Heart left ventricle (tissue), 13 donors: ENCODE results near the gene KCNS3.

Experiments
- POLR2A ChIP-seq, 2 donors: fragments of 450-650 bp; IDR thresholded peaks; one replicate each; pipeline ENCODE4 v1.6.1; 2017; ENCODE audit warnings: antibody characterized with exemption in 2 of 2, mild to moderate bottlenecking in 2 of 2, moderate library complexity in 2 of 2
- TF ChIP-seq, protein P1 (sequence below), 12 donors: fragments of 200-600 bp; sonication (generic) in 4 of 12; IDR thresholded peaks; one replicate each; pipeline versions ENCODE4 v1.5.0 to v1.8.0; 2018 to 2022; ENCODE audit warnings: antibody characterized with exemption in 12 of 12, mild to moderate bottlenecking in 5 of 12
- donor health status: ischemic (EF 13 %, LVEDD 7.1; RV severe dilation, severe dysfunction).
- donor health status: DM: no; HTN: yes; CAD: no.
- donor health status: DM: no; HTN: no; CAD: no.
- donor health status: ischemic (EF 25% LVEDD 6.9; RV normal size, moderate dysfunction).
- donor health status: ischemic (EF 25% LVEDD 5.7; RV mildly dilated, moderate dysfunction).
- donor health status: ischemic (EF 35%, LVEDD 5.7; RV mildly dilated, moderate dysfunction).
- donor health status: nonischemic (EF 11% LVEDD 7.7; RV severe dilation, severe dysfunction).
- donor health status: DM: yes; HTN: yes; CAD: no.
- donor health status: PGD.
- donor health status: ischemic (EF 29% LVEDD 5.4; RV normal size, mild dysfunction).
- donor health status: nonischemic (EF 23%, LVEDD 6.1; RV moderate dilation, normal function).

DNA sequence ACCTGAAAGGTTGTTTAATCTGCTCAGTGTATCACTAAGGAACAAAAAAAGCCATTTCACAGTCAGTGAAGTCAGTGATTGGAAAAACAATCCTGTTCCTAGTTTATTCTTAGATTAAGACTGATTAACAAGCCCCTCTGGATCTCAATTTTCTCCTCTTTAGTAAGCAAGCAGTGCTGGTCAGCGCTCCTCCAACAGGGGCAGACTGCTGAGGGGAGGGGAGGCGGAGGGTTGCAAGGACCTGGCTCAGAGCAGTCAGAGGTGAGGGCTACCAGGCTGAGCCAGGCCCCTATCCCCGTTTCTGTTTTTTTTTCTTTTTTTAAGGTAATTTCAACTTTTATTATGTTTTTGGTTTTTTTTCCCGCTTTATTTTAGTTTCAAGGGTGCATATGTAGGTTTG, 24.7 kb upstream of the KCNS3 start:
- TF ChIP-seq, protein P1, sequence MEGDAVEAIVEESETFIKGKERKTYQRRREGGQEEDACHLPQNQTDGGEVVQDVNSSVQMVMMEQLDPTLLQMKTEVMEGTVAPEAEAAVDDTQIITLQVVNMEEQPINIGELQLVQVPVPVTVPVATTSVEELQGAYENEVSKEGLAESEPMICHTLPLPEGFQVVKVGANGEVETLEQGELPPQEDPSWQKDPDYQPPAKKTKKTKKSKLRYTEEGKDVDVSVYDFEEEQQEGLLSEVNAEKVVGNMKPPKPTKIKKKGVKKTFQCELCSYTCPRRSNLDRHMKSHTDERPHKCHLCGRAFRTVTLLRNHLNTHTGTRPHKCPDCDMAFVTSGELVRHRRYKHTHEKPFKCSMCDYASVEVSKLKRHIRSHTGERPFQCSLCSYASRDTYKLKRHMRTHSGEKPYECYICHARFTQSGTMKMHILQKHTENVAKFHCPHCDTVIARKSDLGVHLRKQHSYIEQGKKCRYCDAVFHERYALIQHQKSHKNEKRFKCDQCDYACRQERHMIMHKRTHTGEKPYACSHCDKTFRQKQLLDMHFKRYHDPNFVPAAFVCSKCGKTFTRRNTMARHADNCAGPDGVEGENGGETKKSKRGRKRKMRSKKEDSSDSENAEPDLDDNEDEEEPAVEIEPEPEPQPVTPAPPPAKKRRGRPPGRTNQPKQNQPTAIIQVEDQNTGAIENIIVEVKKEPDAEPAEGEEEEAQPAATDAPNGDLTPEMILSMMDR (IDR thresholded peaks at IDR 0.05): no peak
- TF ChIP-seq POLR2A (IDR thresholded peaks at IDR 0.05): no peak
